NCI-H2171 treated with DMSO at 0.1 percent for 48 hours (cell line): ENCODE results near the gene RASA3.

Experiments
- DNase-seq: peaks from one replicate; lab custom pipeline; 2025; lab: John Stamatoyannopoulos, UW

The RASA3 gene

DNA sequence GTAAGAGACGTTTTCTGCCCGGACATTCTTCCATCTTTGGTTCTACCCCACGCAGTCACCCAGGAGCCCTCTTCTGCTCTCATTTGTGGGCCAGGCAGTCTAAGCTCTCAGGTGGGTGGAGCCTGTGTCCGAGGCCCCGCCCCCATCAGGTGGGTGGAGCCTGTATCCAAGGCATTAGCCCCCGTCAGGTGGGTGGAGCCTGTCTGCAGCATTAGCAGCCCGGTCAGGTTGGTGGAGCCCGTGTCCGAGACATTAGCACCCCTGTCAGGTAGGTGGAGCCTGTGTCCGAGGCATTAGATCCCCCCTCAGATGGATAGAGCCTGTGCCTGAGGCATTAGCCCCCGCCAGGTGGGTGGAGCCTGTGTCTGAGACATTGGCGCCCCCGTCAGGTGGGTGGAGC, 113.1 kb downstream of the RASA3 start:
- no peak for DNase-seq

DNA sequence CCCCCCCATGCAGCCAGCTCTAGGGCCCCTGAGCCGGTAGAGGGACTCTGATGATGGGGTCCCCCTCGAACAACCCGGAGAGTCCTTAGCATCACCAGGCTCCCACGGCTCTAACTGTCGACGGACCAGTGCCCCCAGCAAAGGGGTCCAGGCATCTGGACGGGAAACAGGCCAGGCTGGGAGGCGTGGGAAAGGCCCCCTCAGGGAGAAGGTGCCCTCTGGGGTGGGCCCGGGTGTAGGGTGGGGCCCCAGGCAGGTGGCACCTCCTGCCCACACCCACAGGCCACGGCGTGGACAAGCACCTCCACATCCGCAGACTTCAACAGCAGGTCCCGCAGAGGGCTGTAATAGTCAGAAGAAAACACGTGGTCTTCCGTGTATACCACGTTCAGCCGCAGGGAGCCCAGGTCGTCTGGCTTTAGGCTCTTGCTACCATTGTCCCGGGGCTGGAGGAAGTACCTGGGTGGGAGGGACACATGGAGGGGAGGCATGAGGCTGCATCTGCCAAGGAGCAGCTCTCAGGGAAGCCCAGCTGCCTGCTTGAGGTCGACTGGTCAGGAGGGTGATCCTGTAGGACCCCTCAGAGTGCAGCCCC, 113.9 kb downstream of the RASA3 start:
- no peak for DNase-seq

DNA sequence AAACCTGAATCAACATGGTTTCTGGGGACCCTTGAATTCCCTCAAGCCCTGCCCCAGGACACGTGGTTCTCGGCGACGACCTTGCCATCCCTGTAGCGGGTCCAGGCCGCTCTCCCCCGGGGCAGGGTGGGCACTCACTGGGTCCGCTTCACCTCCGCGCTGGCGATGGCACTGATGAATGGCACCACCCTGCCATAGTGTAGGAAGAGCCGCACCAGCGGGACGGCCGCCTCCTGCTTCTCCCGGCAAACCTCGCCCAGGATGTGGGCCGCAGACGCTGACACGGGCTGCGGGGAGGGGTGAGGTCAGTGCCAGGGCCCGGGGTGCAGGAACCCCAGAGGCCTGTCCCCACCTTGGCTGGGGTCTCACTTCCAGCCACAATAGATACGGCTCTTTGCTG, 114.5 kb downstream of the RASA3 start:
- no peak for DNase-seq

DNA sequence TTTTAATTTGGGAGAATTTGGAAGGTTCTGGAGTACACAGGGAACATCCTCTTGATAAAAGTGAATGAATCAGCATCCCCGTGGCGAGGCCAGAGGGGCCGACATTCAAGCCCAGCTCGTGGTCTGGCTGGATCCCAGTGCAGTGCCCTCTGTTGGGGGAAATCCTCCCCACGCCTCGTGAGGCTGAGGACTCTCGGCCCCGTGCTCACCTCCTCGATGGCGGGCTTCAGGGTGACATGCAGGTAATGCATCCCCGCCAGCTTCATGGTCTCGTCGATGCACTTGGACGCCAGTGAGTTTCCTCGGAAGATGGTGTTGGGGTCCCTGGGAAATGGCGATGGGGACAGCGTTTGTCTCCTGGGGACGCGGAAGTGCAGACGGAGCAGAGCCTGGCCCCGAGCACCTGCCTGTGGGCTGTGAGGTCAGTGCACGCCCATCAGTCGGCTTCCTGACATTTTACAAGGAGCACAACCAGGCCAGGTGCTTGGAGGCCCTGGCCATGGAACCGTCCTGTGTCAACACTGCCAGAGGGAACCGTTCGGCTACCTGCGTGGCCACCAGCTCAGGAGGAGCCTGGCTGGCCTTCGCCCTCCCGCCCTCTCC, 115.3 kb downstream of the RASA3 start:
- no peak for DNase-seq

- no peak for DNase-seq
Observed at GRCh38 chr13:114016321-114017027, 115.9 kb downstream of the RASA3 start.

GRCh38 chr13:114015969-114016295, 116.5 kb downstream of the RASA3 start:
- no peak for DNase-seq

- peak; percentile 67 for DNase-seq
Observed at GRCh38 chr13:114015111-114015968, 117.1 kb downstream of the RASA3 start.

DNA sequence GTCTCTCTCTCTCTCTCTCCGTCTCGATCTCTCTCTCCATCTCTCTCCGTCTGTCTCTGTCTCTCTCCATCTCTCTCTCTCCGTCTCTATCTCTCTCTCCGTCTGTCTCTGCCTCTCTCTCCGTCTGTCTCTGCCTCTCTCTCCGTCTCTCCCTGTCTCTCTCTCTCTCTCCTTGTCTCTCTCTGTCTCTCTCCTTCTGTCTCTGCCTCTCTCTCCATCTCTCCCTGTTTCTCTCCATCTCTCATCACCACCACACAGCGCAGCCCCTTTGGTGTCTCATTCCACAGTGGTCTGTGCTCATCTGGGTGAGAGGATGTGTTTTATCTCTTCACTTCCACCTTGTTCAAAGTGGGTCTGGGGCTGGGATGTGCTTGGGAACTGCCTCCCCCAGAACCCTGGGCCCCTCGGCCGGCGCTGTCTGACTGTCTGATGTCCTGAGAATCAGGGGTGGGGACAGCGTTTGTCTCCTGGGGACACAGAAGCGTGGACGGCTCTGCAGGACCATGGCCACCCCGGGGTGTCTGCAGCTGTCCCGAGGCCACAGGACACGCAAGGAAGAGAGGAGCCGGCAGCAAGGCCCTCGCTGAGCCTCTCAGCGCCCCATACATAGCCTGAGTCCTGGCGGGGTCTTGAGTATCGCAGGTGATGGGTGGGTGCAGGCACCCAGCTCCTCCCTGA, 118.3 kb downstream of the RASA3 start:
- DNase-seq: no peak

GRCh38 chr13:114013336-114013735, 119.1 kb downstream of the RASA3 start:
- no peak for DNase-seq

DNA sequence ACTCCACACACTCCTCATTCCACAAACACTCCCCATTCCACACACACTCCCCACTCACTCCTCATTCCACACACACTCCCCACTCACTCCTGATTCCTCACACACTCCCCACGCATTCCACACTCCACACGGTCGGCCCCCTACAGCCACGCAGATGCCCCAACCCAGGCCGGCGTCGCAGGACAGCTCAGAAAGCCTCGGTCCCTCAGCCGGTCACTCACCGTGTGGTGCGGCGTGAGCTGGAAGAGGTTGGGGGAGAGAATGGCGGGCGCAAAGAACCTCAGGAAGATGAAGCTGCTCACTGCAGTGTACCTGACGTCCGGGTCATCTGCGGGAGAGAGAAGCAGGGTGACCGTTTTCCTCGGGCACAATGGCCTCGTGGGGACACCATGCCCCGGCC, 119.5 kb downstream of the RASA3 start:
- no peak for DNase-seq

DNA sequence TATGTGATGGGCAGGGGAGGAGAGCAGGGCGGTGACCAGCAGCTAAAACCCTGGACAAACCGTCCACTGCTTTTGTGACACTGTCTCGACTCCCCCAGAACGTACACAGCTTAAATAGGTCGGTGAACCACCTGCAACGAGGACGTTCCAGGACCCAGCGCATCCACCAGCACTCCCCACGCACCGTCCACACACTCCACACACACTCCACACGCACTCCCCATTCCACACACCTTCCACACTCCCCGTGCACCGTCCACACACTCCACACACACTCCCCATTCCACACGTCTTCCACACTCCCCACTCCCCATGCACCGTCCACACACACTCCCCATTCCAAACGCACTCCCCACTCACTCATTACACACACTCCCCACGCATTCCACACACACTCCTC, 120.3 kb downstream of the RASA3 start:
- DNase-seq: no peak

DNA sequence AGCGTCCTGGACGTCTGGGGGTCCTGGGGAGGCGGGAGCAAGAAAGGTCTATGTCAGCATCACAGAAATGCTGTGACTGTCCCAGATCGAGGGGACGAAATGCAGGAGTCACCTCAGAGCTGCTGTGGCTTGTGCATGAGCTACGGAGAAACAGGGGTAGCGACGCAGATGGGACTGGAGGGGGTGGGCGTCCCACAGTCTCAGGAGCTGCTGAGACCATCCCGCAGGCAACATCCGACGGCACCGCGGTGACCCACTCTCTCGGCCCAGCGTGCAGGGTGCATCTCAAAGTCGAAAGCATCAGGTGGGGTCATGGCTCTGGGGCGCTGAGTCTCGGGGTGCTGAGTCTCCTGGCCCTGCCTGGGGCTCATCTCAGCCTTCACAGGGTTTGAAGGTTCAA, 121.2 kb downstream of the RASA3 start:
- DNase-seq: no peak

GRCh38 chr13:114010401-114011101, 121.9 kb downstream of the RASA3 start:
- DNase-seq: no peak

GRCh38 chr13:114009590-114010400, 122.6 kb downstream of the RASA3 start:
- DNase-seq: no peak

DNA sequence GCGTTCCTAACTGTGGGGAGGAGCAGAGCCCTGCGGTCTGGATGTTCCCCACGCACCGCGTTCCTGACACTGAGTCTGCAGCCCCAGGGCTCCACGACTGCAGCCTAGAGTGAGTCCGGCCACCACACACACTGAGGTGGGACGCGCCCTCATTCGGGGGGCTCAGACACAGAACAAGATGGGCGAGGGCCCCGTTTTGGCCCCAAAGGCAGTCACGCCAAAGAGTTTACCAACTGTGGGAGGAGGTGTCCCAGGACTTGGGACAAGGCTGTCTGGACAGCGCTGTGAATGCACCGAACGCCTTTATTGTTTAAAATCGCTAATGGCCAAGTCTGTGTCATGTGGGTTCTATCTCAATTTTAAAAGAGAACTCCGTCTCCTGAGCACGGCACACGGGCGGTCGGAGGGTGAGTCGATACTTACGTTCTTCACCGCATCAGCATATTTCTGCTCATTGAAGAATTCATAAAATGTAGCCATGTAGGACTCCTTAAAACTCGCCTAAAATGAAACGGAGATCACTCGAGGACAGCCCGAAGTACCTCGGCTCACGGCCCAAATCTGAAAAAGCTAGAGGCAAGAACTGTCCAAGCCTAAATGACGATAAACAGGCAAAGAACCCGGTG, 123.3 kb downstream of the RASA3 start:
- no peak for DNase-seq

- DNase-seq: no peak
Observed at GRCh38 chr13:114007566-114007965, 124.9 kb downstream of the RASA3 start.

DNA sequence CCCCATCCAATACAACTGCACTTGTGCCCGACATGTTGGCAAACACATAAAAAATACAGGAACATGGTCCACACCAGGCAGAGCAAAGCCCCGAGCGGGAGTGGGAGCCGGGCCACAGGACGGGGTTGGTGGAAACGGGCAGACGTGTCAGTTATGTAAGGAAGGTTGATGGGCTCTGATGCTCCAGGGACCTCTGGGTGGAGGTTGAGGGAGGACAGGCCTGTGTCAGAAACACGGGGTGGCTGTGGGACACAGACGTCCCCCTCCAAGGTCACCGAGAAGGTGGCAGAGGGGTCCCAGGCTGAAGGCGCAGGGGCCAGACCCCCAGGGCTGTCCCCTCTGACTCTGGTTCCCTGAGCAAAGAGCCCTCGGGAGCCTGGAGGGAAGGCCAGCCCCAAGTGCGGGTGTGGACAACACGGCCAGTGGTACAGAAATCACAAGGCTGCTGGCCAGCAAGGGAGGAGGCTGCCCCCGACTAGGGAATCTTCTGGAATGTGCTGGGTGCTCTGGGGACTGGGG, 127.2 kb downstream of the RASA3 start:
- DNase-seq: no peak

GRCh38 chr13:114004420-114005205, 127.8 kb downstream of the RASA3 start:
- no peak for DNase-seq

GRCh38 chr13:114002771-114003321, 129.6 kb downstream of the RASA3 start:
- DNase-seq: no peak
